Left forelimb (tissue), 1 donor: ENCODE results near the gene ZPBP.

Experiments
- DNase-seq: peaks from one replicate; pipeline ENCODE4 v3.0.0-alpha.2; 2018; ENCODE audit warnings: low spot score

The ZPBP gene

GRCh38 chr7:50092579-50093491, at the start of gene ZPBP:
Gene ZPBP (minus strand): TSS chr7:50093246. CDS start chr7:50093194, 52 bp downstream.
- DNase-seq: no peak

- DNase-seq: no peak
Measured at GRCh38 chr7:50142425-50143017, 49.5 kb upstream of the ZPBP start.

GRCh38 chr7:50141854-50142253, 48.8 kb upstream of the ZPBP start:
- DNase-seq: no peak

GRCh38 chr7:50141131-50141530, 48.1 kb upstream of the ZPBP start:
- no peak for DNase-seq

GRCh38 chr7:50140688-50141087, 47.6 kb upstream of the ZPBP start:
- DNase-seq: no peak

GRCh38 chr7:50138101-50138500, 45.1 kb upstream of the ZPBP start:
- no peak for DNase-seq

GRCh38 chr7:50125766-50126165, 32.7 kb upstream of the ZPBP start:
- DNase-seq: no peak

- DNase-seq: no peak
Measured at GRCh38 chr7:50121286-50121685, 28.2 kb upstream of the ZPBP start.

GRCh38 chr7:50119815-50120637, 27.0 kb upstream of the ZPBP start:
- no peak for DNase-seq

- no peak for DNase-seq
Measured at GRCh38 chr7:50112250-50112649, 19.2 kb upstream of the ZPBP start.

- DNase-seq: no peak
Measured at GRCh38 chr7:50101873-50102272, 8.8 kb upstream of the ZPBP start.

GRCh38 chr7:50095634-50096033, 2.6 kb upstream of the ZPBP start:
- DNase-seq: no peak

GRCh38 chr7:50088463-50089129, 4.5 kb downstream of the ZPBP start:
- no peak for DNase-seq

- DNase-seq: no peak
Measured at GRCh38 chr7:50085344-50085743, 7.7 kb downstream of the ZPBP start.

GRCh38 chr7:50073093-50073492, 20.0 kb downstream of the ZPBP start:
- DNase-seq: no peak

- no peak for DNase-seq
Measured at GRCh38 chr7:50069613-50070012, 23.4 kb downstream of the ZPBP start.

GRCh38 chr7:50068850-50069551, 24.0 kb downstream of the ZPBP start:
- DNase-seq: no peak

GRCh38 chr7:50068026-50068425, 25.0 kb downstream of the ZPBP start:
- DNase-seq: no peak

- no peak for DNase-seq
Measured at GRCh38 chr7:50062951-50063350, 30.1 kb downstream of the ZPBP start.

- DNase-seq: no peak
Measured at GRCh38 chr7:50056131-50056530, 36.9 kb downstream of the ZPBP start.

- no peak for DNase-seq
Measured at GRCh38 chr7:50047716-50048115, 45.3 kb downstream of the ZPBP start.
